Fibroblast of lung (primary cell): ENCODE data around the gene NEK8. TPM values are rescaled to one million over a fixed set of nuclear protein-coding genes. Genes with fewer than 3 reads are reported as not detected.

Source experiments
- DNase-seq, 2 donors: peaks; one replicate each; pipeline versions ENCODE4 v3.0.0 to v3.0.0-alpha.2; 2010; ENCODE audit warnings: low read depth in 2 of 2
- H2AFZ ChIP-seq: 2 replicates; pipeline ENCODE4 v1.5.1; 2012; ENCODE audit warnings: low read length, control low read depth, inconsistent platforms
- H3K27ac ChIP-seq: 2 replicates; pipeline ENCODE4 v1.5.1; 2011; ENCODE audit warnings: low read length, control low read depth; ENCODE audit not compliant: insufficient read depth
- H3K27me3 ChIP-seq: 2 replicates; pipeline ENCODE4 v1.5.1; 2011; ENCODE audit warnings: mild to moderate bottlenecking, low read length; ENCODE audit not compliant: control insufficient read depth, insufficient read depth
- H3K36me3 ChIP-seq: 2 replicates; pipeline ENCODE4 v1.5.1; 2011; ENCODE audit warnings: low read length; ENCODE audit not compliant: control insufficient read depth, insufficient read depth
- H3K4me1 ChIP-seq: 2 replicates; pipeline ENCODE4 v1.5.1; 2011; ENCODE audit warnings: low read length; ENCODE audit not compliant: control insufficient read depth, insufficient read depth; ENCODE audit errors: extremely low read depth
- H3K4me2 ChIP-seq: 2 replicates; pipeline ENCODE4 v1.5.1; 2011; ENCODE audit warnings: low read length, control low read depth; ENCODE audit not compliant: insufficient read depth; ENCODE audit errors: extremely low read depth
- H3K4me3 ChIP-seq, 4 experiments: fragments of 200-600 bp in 1 of 4; sonication (generic) in 1 of 4; replicated peaks in 1 of 4; 2 replicates each; pipeline ENCODE4 v1.5.1; 2011 to 2016; ENCODE audit warnings: low read length in 4 of 4, low read depth in 3 of 4, mild to moderate bottlenecking in 3 of 4, control low read depth in 2 of 4, inconsistent platforms in 1 of 4, mixed read lengths in 1 of 4; ENCODE audit not compliant: insufficient read depth in 1 of 4; ENCODE audit errors: control extremely low read depth in 1 of 4
- H3K79me2 ChIP-seq: 2 replicates; pipeline ENCODE4 v1.5.1; 2012; ENCODE audit warnings: mild to moderate bottlenecking, low read length, inconsistent platforms; ENCODE audit not compliant: control insufficient read depth, insufficient read depth
- H3K9ac ChIP-seq: 2 replicates; pipeline ENCODE4 v1.5.1; 2011; ENCODE audit warnings: mild to moderate bottlenecking, low read length, control low read depth; ENCODE audit not compliant: insufficient read depth
- H3K9me3 ChIP-seq: 2 replicates; pipeline ENCODE4 v1.5.1; 2012; ENCODE audit warnings: low read depth, low read length; ENCODE audit not compliant: control insufficient read depth, insufficient read depth
- H4K20me1 ChIP-seq: 2 replicates; pipeline ENCODE4 v1.5.1; 2011; ENCODE audit warnings: low read length; ENCODE audit not compliant: control insufficient read depth, insufficient read depth; ENCODE audit errors: extremely low read depth
- EZH2 ChIP-seq: IDR thresholded peaks from 2 replicates; pipeline ENCODE4 v1.5.1; 2012; ENCODE audit warnings: low read length, control low read depth, mild to moderate bottlenecking; ENCODE audit errors: missing control alignments
- polyA plus RNA-seq, 2 donors: library from polyadenylated mRNA; depleted of rRNA in 1 of 2; stranded (reverse) in 1 of 2; unstranded in 1 of 2; fragments of >200 nt; gene quantifications; 2 replicates each; pipeline ENCODE4 v1.2.1, GENCODE V29; 2011 to 2012; ENCODE audit warnings: missing spikeins in 1 of 2
- total RNA-seq: library from RNA; depleted of rRNA; stranded (reverse); fragments of >200 nt; gene quantifications from 2 replicates; pipeline ENCODE4 v1.2.1, GENCODE V29; 2014
- TF ChIP-seq, protein P1 (sequence below), 2 donors: IDR thresholded peaks in 1 of 2; conservative IDR thresholded peaks in 1 of 2; 1 replicate in 1 of 2; 2 replicates in 1 of 2; pipeline ENCODE4 v1.5.1; 2011 to 2012; ENCODE audit warnings: low read length in 2 of 2, control low read depth in 1 of 2, inconsistent platforms in 1 of 2, low read depth in 1 of 2, mild to moderate bottlenecking in 1 of 2

Gene NEK8
- total and polyA plus RNA-seq, 2 donors (not counting 1 experiment from before 2014, with no cell fraction given) = 2.8 to 3.8 TPM

DNA sequence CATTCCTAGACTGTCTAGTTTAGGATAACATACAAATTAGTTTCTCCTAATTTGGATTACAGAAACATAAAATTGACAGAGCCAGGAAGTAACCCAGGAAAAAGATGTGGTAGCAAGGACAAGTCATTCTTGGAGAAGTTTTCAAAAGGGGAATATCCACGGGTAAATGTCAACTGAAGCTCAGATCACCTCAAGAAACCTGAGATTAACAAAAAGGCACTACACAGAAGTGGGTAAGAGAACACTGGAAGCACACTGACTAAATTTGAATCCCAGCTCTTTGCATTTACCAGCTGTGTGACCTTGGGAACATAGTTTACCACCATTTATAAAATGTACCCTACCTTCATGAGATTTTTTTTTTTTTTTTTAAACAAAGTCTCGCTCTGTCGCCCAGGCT lies 54.6 kb downstream of the NEK8 start:
- Histone ChIP-seq H3K36me3 (no peaks in the 10 kb centered on the region), H4K20me1 (no peaks in the 10 kb centered on the region), H3K27me3 (no peaks in the 10 kb centered on the region), H2AFZ (no peak overlapping the region), H3K4me3 (no peak overlapping the region), H3K27ac (no peak overlapping the region), H3K9me3 (no peaks in the 10 kb centered on the region), H3K4me1 (no peaks in the 10 kb centered on the region), H3K9ac (no peak overlapping the region), H3K4me2 (no peak overlapping the region), H3K79me2 (peaks cover 5% of the 10 kb centered on the region)
- DNase-seq = no peak
- TF ChIP-seq EZH2 = no peak
- TF ChIP-seq, protein P1, sequence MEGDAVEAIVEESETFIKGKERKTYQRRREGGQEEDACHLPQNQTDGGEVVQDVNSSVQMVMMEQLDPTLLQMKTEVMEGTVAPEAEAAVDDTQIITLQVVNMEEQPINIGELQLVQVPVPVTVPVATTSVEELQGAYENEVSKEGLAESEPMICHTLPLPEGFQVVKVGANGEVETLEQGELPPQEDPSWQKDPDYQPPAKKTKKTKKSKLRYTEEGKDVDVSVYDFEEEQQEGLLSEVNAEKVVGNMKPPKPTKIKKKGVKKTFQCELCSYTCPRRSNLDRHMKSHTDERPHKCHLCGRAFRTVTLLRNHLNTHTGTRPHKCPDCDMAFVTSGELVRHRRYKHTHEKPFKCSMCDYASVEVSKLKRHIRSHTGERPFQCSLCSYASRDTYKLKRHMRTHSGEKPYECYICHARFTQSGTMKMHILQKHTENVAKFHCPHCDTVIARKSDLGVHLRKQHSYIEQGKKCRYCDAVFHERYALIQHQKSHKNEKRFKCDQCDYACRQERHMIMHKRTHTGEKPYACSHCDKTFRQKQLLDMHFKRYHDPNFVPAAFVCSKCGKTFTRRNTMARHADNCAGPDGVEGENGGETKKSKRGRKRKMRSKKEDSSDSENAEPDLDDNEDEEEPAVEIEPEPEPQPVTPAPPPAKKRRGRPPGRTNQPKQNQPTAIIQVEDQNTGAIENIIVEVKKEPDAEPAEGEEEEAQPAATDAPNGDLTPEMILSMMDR (conservative IDR thresholded peaks at IDR 0.05 in 1 of 2, IDR thresholded peaks at IDR 0.05 in 1 of 2; ENCODE audit: low read depth in 1 of 2, low read length in 2 of 2) = no peak

- TF ChIP-seq EZH2 = no peak
- TF ChIP-seq, protein P1 (conservative IDR thresholded peaks at IDR 0.05 in 1 of 2, IDR thresholded peaks at IDR 0.05 in 1 of 2; ENCODE audit: low read depth in 1 of 2, low read length in 2 of 2) = no peak
- Histone ChIP-seq H4K20me1 (no peaks in the 10 kb centered on the region), H2AFZ (no peak overlapping the region)
Observed at GRCh38 chr17:28788100-28788499, 59.5 kb downstream of the NEK8 start.

More at GRCh38 chr17:28788100-28788499, 59.5 kb downstream of the NEK8 start:
- no peaks in the 10 kb centered on the region for H3K4me1 ChIP-seq
- H3K9me3 ChIP-seq = no peaks in the 10 kb centered on the region
- no peak overlapping the region for H3K4me2 ChIP-seq
- DNase-seq = no peak
- H3K4me3 ChIP-seq = no peak overlapping the region
- no peaks in the 10 kb centered on the region for H3K79me2 ChIP-seq
- no peaks in the 10 kb centered on the region for H3K36me3 ChIP-seq
- H3K27me3 ChIP-seq = no peaks in the 10 kb centered on the region
- no peak overlapping the region for H3K9ac ChIP-seq
- H3K27ac ChIP-seq = no peak overlapping the region

Other genes starting within 250 kb of the NEK8 start
- not detected in 2 replicates for gene FOXN1, start 222.4 kb upstream of the NEK8 start, total RNA-seq
- not detected in 2 replicates for gene FOXN1, start 222.4 kb upstream of the NEK8 start, polyA plus RNA-seq
- 16.9 and 19.2 TPM in 2 replicates for gene UNC119, start 176.2 kb upstream of the NEK8 start, total RNA-seq
- 24.6 and 26.4 TPM in 2 replicates for gene UNC119, start 176.2 kb upstream of the NEK8 start, polyA plus RNA-seq
- gene PIGS, start 157.3 kb upstream of the NEK8 start, total RNA-seq = 32.6 and 53.7 TPM in 2 replicates
- gene PIGS, start 157.3 kb upstream of the NEK8 start, polyA plus RNA-seq = 59.9 and 68.4 TPM in 2 replicates
- 59.3 and 91.3 TPM in 2 replicates for gene ALDOC, start 151.9 kb upstream of the NEK8 start, total RNA-seq
- gene ALDOC, start 151.9 kb upstream of the NEK8 start, polyA plus RNA-seq = 47.3 and 111 TPM in 2 replicates
- 1.5 and 13.7 TPM in 2 replicates for gene SPAG5, start 129.8 kb upstream of the NEK8 start, total RNA-seq
- 12.0 and 48.8 TPM in 2 replicates for gene SPAG5, start 129.8 kb upstream of the NEK8 start, polyA plus RNA-seq
- gene RSKR, start 114.6 kb upstream of the NEK8 start, total RNA-seq = 3.8 and 4.1 TPM in 2 replicates
- 1.8 and 2.5 TPM in 2 replicates for gene RSKR, start 114.6 kb upstream of the NEK8 start, polyA plus RNA-seq
- 107 and 160 TPM in 2 replicates for gene BLTP2, start 83.6 kb upstream of the NEK8 start, total RNA-seq
- gene BLTP2, start 83.6 kb upstream of the NEK8 start, polyA plus RNA-seq = 74.9 and 96.3 TPM in 2 replicates
- 56.5 and 58.5 TPM in 2 replicates for gene SDF2, start 66.9 kb upstream of the NEK8 start, total RNA-seq
- 65.2 and 75.2 TPM in 2 replicates for gene SDF2, start 66.9 kb upstream of the NEK8 start, polyA plus RNA-seq
- 36.7 and 61.6 TPM in 2 replicates for gene SUPT6H, start 66.6 kb upstream of the NEK8 start, total RNA-seq
- gene SUPT6H, start 66.6 kb upstream of the NEK8 start, polyA plus RNA-seq = 34.7 and 39.1 TPM in 2 replicates
- gene PROCA1, start 16.9 kb upstream of the NEK8 start, total RNA-seq = 2.3 and 2.6 TPM in 2 replicates
- gene PROCA1, start 16.9 kb upstream of the NEK8 start, polyA plus RNA-seq = 0.85 and 0.93 TPM in 2 replicates
- gene RAB34, start 10.9 kb upstream of the NEK8 start, total RNA-seq = 159 and 174 TPM in 2 replicates
- gene RAB34, start 10.9 kb upstream of the NEK8 start, polyA plus RNA-seq = 287 and 338 TPM in 2 replicates
- gene RPL23A, start 8.8 kb upstream of the NEK8 start, total RNA-seq = 519 and 881 TPM in 2 replicates
- 1,041 and 1,196 TPM in 2 replicates for gene RPL23A, start 8.8 kb upstream of the NEK8 start, polyA plus RNA-seq
- gene TLCD1, start 2.6 kb upstream of the NEK8 start, total RNA-seq = 4.1 and 6.6 TPM in 2 replicates
- gene TLCD1, start 2.6 kb upstream of the NEK8 start, polyA plus RNA-seq = 10.8 and 11.5 TPM in 2 replicates
- gene TRAF4, start 15.2 kb downstream of the NEK8 start, total RNA-seq = 28.7 and 32.6 TPM in 2 replicates
- 17.5 and 20.8 TPM in 2 replicates for gene TRAF4, start 15.2 kb downstream of the NEK8 start, polyA plus RNA-seq
- gene FAM222B, start 114.0 kb downstream of the NEK8 start, total RNA-seq = 1.8 and 2.8 TPM in 2 replicates
- 9.0 and 10.5 TPM in 2 replicates for gene FAM222B, start 114.0 kb downstream of the NEK8 start, polyA plus RNA-seq
- gene ERAL1, start 126.2 kb downstream of the NEK8 start, total RNA-seq = 20.8 and 25.4 TPM in 2 replicates
- gene ERAL1, start 126.2 kb downstream of the NEK8 start, polyA plus RNA-seq = 39.0 and 55.7 TPM in 2 replicates
- gene FLOT2, start 168.9 kb downstream of the NEK8 start, total RNA-seq = 39.8 and 48.9 TPM in 2 replicates
- 81.1 and 95.4 TPM in 2 replicates for gene FLOT2, start 168.9 kb downstream of the NEK8 start, polyA plus RNA-seq
- gene DHRS13, start 174.3 kb downstream of the NEK8 start, total RNA-seq = 6.9 and 7.8 TPM in 2 replicates
- gene DHRS13, start 174.3 kb downstream of the NEK8 start, polyA plus RNA-seq = 2.6 and 4.6 TPM in 2 replicates
- 9.0 and 14.2 TPM in 2 replicates for gene PHF12, start 222.7 kb downstream of the NEK8 start, total RNA-seq
- gene PHF12, start 222.7 kb downstream of the NEK8 start, polyA plus RNA-seq = 10.1 and 11.9 TPM in 2 replicates